DOHH2 (cell line): ENCODE measurements around the gene RCN2.

Experiments
- H3F3A ChIP-seq: fragments of 200-600 bp; sonication (generic), shearing (Covaris generic); 2 replicates; pipeline ENCODE4 v1.6.0; 2016; ENCODE audit warnings: antibody characterized with exemption, mild to moderate bottlenecking; ENCODE audit not compliant: control insufficient read depth, insufficient read depth
- H3K27ac ChIP-seq: fragments of 200-600 bp; sonication (generic); 2 replicates; pipeline ENCODE4 v1.5.1; 2014; ENCODE audit warnings: low read depth, mild to moderate bottlenecking, low read length, moderate library complexity
- H3K27me3 ChIP-seq: fragments of 200-600 bp; sonication (generic); 2 replicates; pipeline ENCODE4 v1.6.1; 2014; ENCODE audit warnings: mild to moderate bottlenecking, low read length, mixed read lengths; ENCODE audit not compliant: control insufficient read depth
- H3K36me3 ChIP-seq: fragments of 200-600 bp; sonication (generic); 2 replicates; pipeline ENCODE4 v1.6.1; 2014; ENCODE audit warnings: mild to moderate bottlenecking, low read length, moderate library complexity, mixed read lengths; ENCODE audit not compliant: control insufficient read depth
- H3K4me1 ChIP-seq: fragments of 200-600 bp; sonication (generic); 2 replicates; pipeline ENCODE4 v1.6.1; 2014; ENCODE audit warnings: mild to moderate bottlenecking, low read length, mixed read lengths; ENCODE audit not compliant: control insufficient read depth
- H3K4me2 ChIP-seq: fragments of 200-600 bp; sonication (generic); 2 replicates; pipeline ENCODE4 v1.6.0; 2014; ENCODE audit warnings: mild to moderate bottlenecking, low read length, moderate library complexity
- H3K4me3 ChIP-seq: fragments of 200-600 bp; sonication (generic); 2 replicates; pipeline ENCODE4 v1.5.1; 2014; ENCODE audit warnings: mild to moderate bottlenecking, low read length, mixed read lengths
- H3K79me2 ChIP-seq: fragments of 200-600 bp; sonication (generic); 2 replicates; pipeline ENCODE4 v1.6.1; 2014; ENCODE audit warnings: mild to moderate bottlenecking, low read length, mixed read lengths; ENCODE audit not compliant: control insufficient read depth
- H3K9me2 ChIP-seq: fragments of 200-600 bp; sonication (generic); replicated peaks from 2 replicates; pipeline ENCODE4 v1.6.1; 2014; ENCODE audit warnings: mild to moderate bottlenecking, low read length, mixed read lengths; ENCODE audit not compliant: control insufficient read depth
- H3K9me3 ChIP-seq: fragments of 200-600 bp; sonication (generic); 2 replicates; pipeline ENCODE4 v1.6.1; 2014; ENCODE audit warnings: antibody characterized with exemption, low read length, mixed read lengths; ENCODE audit not compliant: control insufficient read depth, insufficient read depth
- H4K20me1 ChIP-seq: fragments of 200-600 bp; sonication (generic); 2 replicates; pipeline ENCODE4 v1.6.0; 2014; ENCODE audit warnings: low read depth, mild to moderate bottlenecking, antibody characterized with exemption, low read length, moderate library complexity; ENCODE audit not compliant: control insufficient read depth, insufficient read depth
- CTCF ChIP-seq: fragments of 200-600 bp; sonication (generic); IDR thresholded peaks from one replicate; pipeline ENCODE4 v1.5.1; 2014; ENCODE audit warnings: antibody characterized with exemption, mild to moderate bottlenecking, low read depth, low read length; ENCODE audit not compliant: poor library complexity, severe bottlenecking
- EZH2phosphoT487 ChIP-seq: fragments of 200-600 bp; sonication (generic); IDR thresholded peaks from 2 replicates; pipeline ENCODE4 v1.6.1; 2017; ENCODE audit warnings: borderline replicate concordance, mild to moderate bottlenecking, antibody characterized with exemption, low read length, moderate library complexity, mixed read lengths

RCN2 gene

GRCh38 chr15:76979331-76979925 lies 47.9 kb downstream of the RCN2 start:
- no peaks in the 10 kb centered on the region for H4K20me1 ChIP-seq
- no peaks in the 10 kb centered on the region for H3K27me3 ChIP-seq
- no peaks in the 10 kb centered on the region for H3K36me3 ChIP-seq
- H3K4me1 ChIP-seq, result no peaks in the 10 kb centered on the region
- no peak overlapping the region for H3K4me3 ChIP-seq
- no peaks in the 10 kb centered on the region for H3K79me2 ChIP-seq
- TF ChIP-seq EZH2phosphoT487 (no peak), CTCF (no peak)
- H3F3A ChIP-seq, result no peaks in the 10 kb centered on the region
- H3K27ac ChIP-seq, result no peak overlapping the region
- H3K9me3 ChIP-seq, result no peaks in the 10 kb centered on the region
- H3K9me2 ChIP-seq, result no peaks in the 10 kb centered on the region
- H3K4me2 ChIP-seq, result no peak overlapping the region

GRCh38 chr15:76979996-76980520 lies 48.5 kb downstream of the RCN2 start:
- Histone ChIP-seq H3K27me3 (no peaks in the 10 kb centered on the region), H3K27ac (no peak overlapping the region), H3K9me2 (no peaks in the 10 kb centered on the region), H3K9me3 (no peaks in the 10 kb centered on the region), H3K36me3 (no peaks in the 10 kb centered on the region), H3K79me2 (no peaks in the 10 kb centered on the region), H3K4me2 (no peak overlapping the region), H3K4me1 (no peaks in the 10 kb centered on the region), H3K4me3 (no peak overlapping the region), H4K20me1 (no peaks in the 10 kb centered on the region), H3F3A (no peaks in the 10 kb centered on the region)
- TF ChIP-seq EZH2phosphoT487, result no peak
- no peak for TF ChIP-seq CTCF

DNA sequence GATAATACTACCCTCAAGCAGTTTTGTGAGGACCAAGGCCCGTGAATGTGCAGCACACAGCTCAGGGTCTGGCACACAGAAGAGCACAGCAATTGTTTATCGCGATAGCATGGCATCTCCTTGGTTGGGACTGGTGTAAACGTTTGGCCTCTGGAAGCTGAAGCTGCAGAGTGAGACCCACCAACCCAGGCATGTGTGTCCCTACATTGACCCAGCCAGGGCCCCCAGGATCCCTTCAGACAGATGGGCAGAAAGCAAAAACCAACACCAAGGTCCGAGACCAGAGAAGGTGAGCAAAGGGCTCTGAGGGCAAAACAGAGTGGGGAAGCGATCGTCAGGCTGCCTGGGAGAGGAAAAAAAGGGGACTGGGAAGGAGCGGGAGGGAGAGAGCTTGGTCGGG lies 50.8 kb downstream of the RCN2 start:
- TF ChIP-seq EZH2phosphoT487, result no peak
- TF ChIP-seq CTCF, result no peak
- Histone ChIP-seq H3K27me3 (no peaks in the 10 kb centered on the region), H3F3A (no peaks in the 10 kb centered on the region; the same call in 1 of the 2 replicates), H3K36me3 (no peaks in the 10 kb centered on the region), H4K20me1 (no peaks in the 10 kb centered on the region), H3K9me3 (no peaks in the 10 kb centered on the region), H3K4me3 (no peak overlapping the region), H3K4me2 (no peak overlapping the region), H3K4me1 (no peaks in the 10 kb centered on the region), H3K27ac (no peak overlapping the region), H3K9me2 (no peaks in the 10 kb centered on the region), H3K79me2 (no peaks in the 10 kb centered on the region)
